Astrocyte (in vitro differentiated cells and primary cell): Measurements from ENCODE around the gene LDLRAD4. TPM values are rescaled to one million over a fixed set of nuclear protein-coding genes. Genes with fewer than 3 reads are reported as not detected.

Experiments used
- DNase-seq: peaks from one replicate; pipeline ENCODE4 v3.0.0-alpha.2; 2010; ENCODE audit warnings: low read depth
- FAIRE-seq: peaks from 2 replicates; lab custom pipeline; 2011; peaks lifted over from hg19 to GRCh38; lab: Jason Lieb, UNC
- H2AFZ ChIP-seq: 2 replicates; pipeline ENCODE4 v1.6.0; 2012; ENCODE audit warnings: low read depth, low read length, inconsistent platforms
- H3K27ac ChIP-seq: 2 replicates; pipeline ENCODE4 v1.5.1; 2011; ENCODE audit warnings: low read depth, low read length, inconsistent platforms
- H3K27me3 ChIP-seq: 2 replicates; pipeline ENCODE4 v1.6.0; 2011; ENCODE audit warnings: low read length, inconsistent platforms; ENCODE audit not compliant: insufficient read depth
- H3K36me3 ChIP-seq: 2 replicates; pipeline ENCODE4 v1.5.1; 2011; ENCODE audit warnings: low read length, inconsistent platforms; ENCODE audit not compliant: insufficient read depth
- H3K4me1 ChIP-seq: 2 replicates; pipeline ENCODE4 v1.5.1; 2011; ENCODE audit warnings: low read length, inconsistent platforms; ENCODE audit not compliant: insufficient read depth
- H3K4me2 ChIP-seq: 2 replicates; pipeline ENCODE4 v1.6.0; 2012; ENCODE audit warnings: low read length, inconsistent platforms
- H3K4me3 ChIP-seq: 2 replicates; pipeline ENCODE4 v1.5.1; 2011; ENCODE audit warnings: low read depth, mild to moderate bottlenecking, low read length, inconsistent platforms; ENCODE audit not compliant: insufficient read depth
- H3K79me2 ChIP-seq: 2 replicates; pipeline ENCODE4 v1.6.0; 2012; ENCODE audit warnings: mild to moderate bottlenecking, low read length, inconsistent platforms; ENCODE audit not compliant: insufficient read depth
- H3K9ac ChIP-seq: 2 replicates; pipeline ENCODE4 v1.6.0; 2012; ENCODE audit warnings: mild to moderate bottlenecking, low read length, inconsistent platforms
- H3K9me3 ChIP-seq: 2 replicates; pipeline ENCODE4 v1.5.1; 2012; ENCODE audit warnings: low read depth, mild to moderate bottlenecking, low read length, inconsistent platforms; ENCODE audit not compliant: insufficient read depth
- H4K20me1 ChIP-seq: 2 replicates; pipeline ENCODE4 v1.6.0; 2012; ENCODE audit warnings: low read length, inconsistent platforms; ENCODE audit not compliant: insufficient read depth
- H3K27ac Mint-ChIP-seq: one replicate; pipeline ENCODE4 v1.8.0; 2021; ENCODE audit warnings: mild to moderate bottlenecking, mixed read lengths; ENCODE audit not compliant: unreplicated experiment
- H3K27me3 Mint-ChIP-seq: one replicate; pipeline ENCODE4 v1.8.0; 2021; ENCODE audit warnings: low read depth, mixed read lengths; ENCODE audit not compliant: unreplicated experiment
- H3K36me3 Mint-ChIP-seq: one replicate; pipeline ENCODE4 v1.8.0; 2021; ENCODE audit warnings: low read depth, mixed read lengths; ENCODE audit not compliant: unreplicated experiment
- H3K4me1 Mint-ChIP-seq: one replicate; pipeline ENCODE4 v1.8.0; 2021; ENCODE audit warnings: low read depth, mixed read lengths; ENCODE audit not compliant: unreplicated experiment
- H3K4me3 Mint-ChIP-seq: one replicate; pipeline ENCODE4 v1.8.0; 2021; ENCODE audit warnings: mild to moderate bottlenecking, moderate library complexity, mixed read lengths; ENCODE audit not compliant: unreplicated experiment
- H3K9me3 Mint-ChIP-seq: one replicate; pipeline ENCODE4 v1.8.0; 2021; ENCODE audit warnings: mild to moderate bottlenecking, mixed read lengths; ENCODE audit not compliant: unreplicated experiment
- EZH2 ChIP-seq: IDR thresholded peaks from 2 replicates; pipeline ENCODE4 v1.6.1; 2012; ENCODE audit warnings: mild to moderate bottlenecking, low read length, inconsistent platforms; ENCODE audit not compliant: insufficient read depth
- total RNA-seq: library from RNA; stranded (reverse); gene quantifications from 2 replicates; pipeline ENCODE4 v1.2.1, GENCODE V29; 2021
- TF ChIP-seq, protein P1 (sequence below): IDR thresholded peaks from 2 replicates; pipeline ENCODE4 v1.5.1; 2011; ENCODE audit warnings: low read depth, mild to moderate bottlenecking, inconsistent platforms, low read length, moderate library complexity; ENCODE audit not compliant: insufficient read depth

LDLRAD4 gene
- total RNA-seq, 1 donor from 2014 or later: 26.0 TPM

DNA sequence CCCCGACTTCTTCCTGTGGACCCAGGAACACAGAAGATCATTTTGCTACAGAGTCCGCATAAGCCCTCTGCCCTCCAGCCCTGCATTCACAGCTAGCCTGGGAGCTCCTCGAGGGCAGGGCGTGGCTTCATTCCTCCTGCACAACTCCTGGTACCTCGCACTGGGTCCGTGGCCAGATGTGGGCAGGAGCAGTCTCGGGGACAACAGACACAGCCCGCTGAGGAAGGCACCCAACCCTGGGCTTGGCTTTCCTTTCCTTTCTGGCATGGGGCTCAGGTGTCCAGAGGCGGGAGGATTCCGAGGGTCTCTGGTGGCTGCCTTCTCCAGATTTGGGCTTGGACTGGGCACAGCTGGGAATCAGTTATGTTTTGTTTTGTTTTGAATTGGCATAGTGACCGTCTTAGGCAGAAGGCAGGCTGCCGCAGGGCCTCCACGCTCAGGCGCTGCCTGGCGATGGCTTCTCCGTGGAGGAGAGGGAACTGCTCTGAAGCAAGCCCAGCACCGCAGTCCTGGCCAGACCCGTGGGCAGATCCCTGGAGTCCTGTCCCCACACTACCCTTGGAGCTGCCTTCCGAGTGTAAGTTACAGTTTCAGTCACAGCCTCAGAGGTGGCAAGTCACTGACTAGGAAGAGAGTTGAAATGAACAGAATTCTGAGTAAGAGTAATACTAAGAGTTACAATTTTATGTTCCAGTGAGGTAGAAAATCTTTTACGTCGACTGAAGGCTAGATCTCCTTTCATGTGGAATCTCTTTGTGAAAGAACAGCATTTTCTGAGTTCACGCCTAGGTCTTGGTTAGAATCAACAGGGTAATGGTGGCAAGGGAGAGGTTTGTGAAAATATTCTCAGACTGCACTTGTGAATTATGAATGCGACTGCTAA is 47.9 kb downstream of the LDLRAD4 start:
- H3K36me3 Mint-ChIP-seq: peaks cover 7% of the 10 kb centered on the region
- Histone ChIP-seq H3K4me3 (no peak overlapping the region), H3K79me2 (peaks cover 2% of the 10 kb centered on the region), H4K20me1 (peaks cover 5% of the 10 kb centered on the region), H2AFZ (no peak overlapping the region), H3K27ac (no peak overlapping the region), H3K4me2 (no peak overlapping the region), H3K9me3 (no peaks in the 10 kb centered on the region), H3K27me3 (no peaks in the 10 kb centered on the region), H3K4me1 (peaks cover 23% of the 10 kb centered on the region), H3K36me3 (no peaks in the 10 kb centered on the region), H3K9ac (no peak overlapping the region)
- peak overlapping the region; percentile 2 for H3K4me3 Mint-ChIP-seq
- TF ChIP-seq EZH2: no peak
- TF ChIP-seq, protein P1, sequence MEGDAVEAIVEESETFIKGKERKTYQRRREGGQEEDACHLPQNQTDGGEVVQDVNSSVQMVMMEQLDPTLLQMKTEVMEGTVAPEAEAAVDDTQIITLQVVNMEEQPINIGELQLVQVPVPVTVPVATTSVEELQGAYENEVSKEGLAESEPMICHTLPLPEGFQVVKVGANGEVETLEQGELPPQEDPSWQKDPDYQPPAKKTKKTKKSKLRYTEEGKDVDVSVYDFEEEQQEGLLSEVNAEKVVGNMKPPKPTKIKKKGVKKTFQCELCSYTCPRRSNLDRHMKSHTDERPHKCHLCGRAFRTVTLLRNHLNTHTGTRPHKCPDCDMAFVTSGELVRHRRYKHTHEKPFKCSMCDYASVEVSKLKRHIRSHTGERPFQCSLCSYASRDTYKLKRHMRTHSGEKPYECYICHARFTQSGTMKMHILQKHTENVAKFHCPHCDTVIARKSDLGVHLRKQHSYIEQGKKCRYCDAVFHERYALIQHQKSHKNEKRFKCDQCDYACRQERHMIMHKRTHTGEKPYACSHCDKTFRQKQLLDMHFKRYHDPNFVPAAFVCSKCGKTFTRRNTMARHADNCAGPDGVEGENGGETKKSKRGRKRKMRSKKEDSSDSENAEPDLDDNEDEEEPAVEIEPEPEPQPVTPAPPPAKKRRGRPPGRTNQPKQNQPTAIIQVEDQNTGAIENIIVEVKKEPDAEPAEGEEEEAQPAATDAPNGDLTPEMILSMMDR: no peak
- FAIRE-seq: no peak
- H3K27me3 Mint-ChIP-seq: no peaks in the 10 kb centered on the region
- H3K4me1 Mint-ChIP-seq: peaks cover 64% of the 10 kb centered on the region
- no peak for DNase-seq
- H3K27ac Mint-ChIP-seq: peak overlapping the region; percentile 44
- no peaks in the 10 kb centered on the region for H3K9me3 Mint-ChIP-seq

GRCh38 chr18:13267431-13267873 is 48.9 kb downstream of the LDLRAD4 start:
- Mint-ChIP-seq H3K36me3 (peaks cover 7% of the 10 kb centered on the region), H3K27me3 (no peaks in the 10 kb centered on the region), H3K27ac (peak overlapping the region; percentile 93), H3K4me1 (peaks cover 60% of the 10 kb centered on the region), H3K4me3 (peak overlapping the region; percentile 20), H3K9me3 (no peaks in the 10 kb centered on the region)
- Histone ChIP-seq H3K9ac (no peak overlapping the region), H3K27me3 (no peaks in the 10 kb centered on the region), H3K4me1 (peaks cover 23% of the 10 kb centered on the region), H3K4me3 (no peak overlapping the region), H4K20me1 (peaks cover 3% of the 10 kb centered on the region), H3K9me3 (no peaks in the 10 kb centered on the region), H2AFZ (no peak overlapping the region), H3K27ac (no peak overlapping the region), H3K79me2 (no peaks in the 10 kb centered on the region), H3K36me3 (no peaks in the 10 kb centered on the region), H3K4me2 (peak overlapping the region; percentile 59)
- FAIRE-seq: no peak
- TF ChIP-seq EZH2: no peak
- TF ChIP-seq, protein P1: no peak
- DNase-seq: no peak
